Keratinocyte (primary cell): ENCODE measurements around the gene KRTAP5-7. TPM values are rescaled to one million over a fixed set of nuclear protein-coding genes. Genes with fewer than 3 reads are reported as not detected.

Experiments
- DNase-seq: peaks from one replicate; pipeline ENCODE4 v3.0.0-alpha.2; 2011; ENCODE audit warnings: low read depth, missing footprints, low spot score
- FAIRE-seq: peaks from 2 replicates; lab custom pipeline; 2011; peaks lifted over from hg19 to GRCh38; lab: Jason Lieb, UNC
- H2AFZ ChIP-seq: 2 replicates; pipeline ENCODE4 v1.6.0; 2012; ENCODE audit warnings: low read length, control low read depth, inconsistent platforms; ENCODE audit not compliant: control insufficient read depth
- H3K27ac ChIP-seq: 2 replicates; pipeline ENCODE4 v1.5.1; 2011; ENCODE audit warnings: low read length; ENCODE audit not compliant: control insufficient read depth, insufficient read depth
- H3K27me3 ChIP-seq: 3 replicates; pipeline ENCODE4 v1.6.0; 2011; ENCODE audit warnings: low read length; ENCODE audit not compliant: control insufficient read depth, insufficient read depth; ENCODE audit errors: extremely low read depth
- H3K36me3 ChIP-seq, 2 experiments: 2 replicates in 1 of 2; 3 replicates in 1 of 2; pipeline ENCODE4 v1.5.1; 2011; ENCODE audit warnings: low read length in 2 of 2, mild to moderate bottlenecking in 1 of 2; ENCODE audit not compliant: control insufficient read depth in 2 of 2, insufficient read depth in 2 of 2; ENCODE audit errors: extremely low read depth in 1 of 2
- H3K4me1 ChIP-seq: 3 replicates; pipeline ENCODE4 v1.5.1; 2011; ENCODE audit warnings: low read length; ENCODE audit not compliant: control insufficient read depth, insufficient read depth; ENCODE audit errors: extremely low read depth
- H3K4me2 ChIP-seq: 3 replicates; pipeline ENCODE4 v1.6.0; 2011; ENCODE audit warnings: low read depth, low read length; ENCODE audit not compliant: control insufficient read depth, insufficient read depth; ENCODE audit errors: extremely low read depth
- H3K4me3 ChIP-seq, 3 experiments: fragments of 200-600 bp in 1 of 3; sonication (generic) in 1 of 3; 2 replicates in 2 of 3; 3 replicates in 1 of 3; pipeline ENCODE4 v1.5.1; 2011 to 2016; ENCODE audit warnings: low read length in 3 of 3, mild to moderate bottlenecking in 3 of 3, control low read depth in 2 of 3, inconsistent platforms in 1 of 3, low read depth in 1 of 3, mixed read lengths in 1 of 3, mixed run types in 1 of 3, moderate library complexity in 1 of 3; ENCODE audit not compliant: control insufficient read depth in 2 of 3, insufficient read depth in 2 of 3; ENCODE audit errors: extremely low read depth in 1 of 3
- H3K79me2 ChIP-seq: 2 replicates; pipeline ENCODE4 v1.6.0; 2012; ENCODE audit warnings: low read length; ENCODE audit not compliant: control insufficient read depth, insufficient read depth
- H3K9ac ChIP-seq: 3 replicates; pipeline ENCODE4 v1.6.0; 2011; ENCODE audit warnings: low read length; ENCODE audit not compliant: control insufficient read depth, insufficient read depth; ENCODE audit errors: extremely low read depth
- H3K9me1 ChIP-seq: 3 replicates; pipeline ENCODE4 v1.6.0; 2011; ENCODE audit warnings: low read length; ENCODE audit not compliant: control insufficient read depth, insufficient read depth; ENCODE audit errors: extremely low read depth
- H3K9me3 ChIP-seq: 2 replicates; pipeline ENCODE4 v1.5.1; 2012; ENCODE audit warnings: low read depth, low read length; ENCODE audit not compliant: control insufficient read depth
- H4K20me1 ChIP-seq: 3 replicates; pipeline ENCODE4 v1.6.0; 2011; ENCODE audit warnings: low read length; ENCODE audit not compliant: control insufficient read depth, insufficient read depth; ENCODE audit errors: extremely low read depth
- CTCF ChIP-seq, 3 experiments: IDR thresholded peaks in 1 of 3; conservative IDR thresholded peaks in 1 of 3; optimal IDR thresholded peaks in 1 of 3; 2 replicates in 2 of 3; 3 replicates in 1 of 3; pipeline versions ENCODE3 to v1.5.1; 2011; ENCODE audit warnings: low read length in 3 of 3, mild to moderate bottlenecking in 3 of 3, moderate library complexity in 2 of 3, control low read depth in 1 of 3, inconsistent platforms in 1 of 3; ENCODE audit not compliant: insufficient read depth in 2 of 3; ENCODE audit errors: extremely low read depth in 1 of 3
- EZH2 ChIP-seq: IDR thresholded peaks from one replicate; pipeline ENCODE4 v1.6.1; 2012; ENCODE audit warnings: inconsistent platforms, mild to moderate bottlenecking, low read length, moderate library complexity
- dilution Hi-C: fragments of 300-500 bp; cut with MboI; formaldehyde crosslinking; loops from one replicate; pipeline ENCODE4 v1.7.0; 2020; ENCODE audit warnings: low sequenced_read_pairs; ENCODE audit not compliant: extremely low pct_ligation_motif_present
- polyA plus RNA-seq, 5 experiments: library from polyadenylated mRNA; depleted of rRNA in 3 of 5; stranded (reverse) in 3 of 5; stranded (forward) in 1 of 5; unstranded in 1 of 5; fragments of >200 nt; gene quantifications; 1 replicate in 1 of 5; 2 replicates in 3 of 5; 3 replicates in 1 of 5; pipeline versions ENCODE4 v1.2.1 to v1.2.3, GENCODE V29; 2011 to 2012; ENCODE audit warnings: missing spikeins in 2 of 5, low read depth in 1 of 5, low replicate concordance in 1 of 5

The KRTAP5-7 gene
- polyA plus RNA-seq, 1 donor (not counting 4 experiments of a cell fraction or from before 2014, with no cell fraction given), result not detected

- FAIRE-seq, result no peak
Observed at GRCh38 chr11:71499125-71499524, 27.9 kb upstream of the KRTAP5-7 start.

GRCh38 chr11:71499546-71499945 lies 27.5 kb upstream of the KRTAP5-7 start:
- TF ChIP-seq EZH2 (no peak), CTCF (optimal IDR thresholded peaks at IDR 0.05 in 1 of 3, IDR thresholded peaks at IDR 0.05 in 1 of 3, conservative IDR thresholded peaks at IDR 0.05 in 1 of 3; ENCODE audit: extremely low read depth in 1 of 3, insufficient read depth in 2 of 3, low read length in 3 of 3) (no peak)
- DNase-seq, result no peak
- H3K27ac ChIP-seq, result no peak overlapping the region
- no peak overlapping the region for H3K9ac ChIP-seq
- no peaks in the 10 kb centered on the region for H3K9me1 ChIP-seq
- H3K27me3 ChIP-seq, result no peaks in the 10 kb centered on the region
- peaks cover 27 to 36% of the 10 kb centered on the region in 2 experiments for H3K36me3 ChIP-seq
- H4K20me1 ChIP-seq, result no peaks in the 10 kb centered on the region
- no peaks in the 10 kb centered on the region for H3K9me3 ChIP-seq
- H3K4me2 ChIP-seq, result no peak overlapping the region
- no peak for FAIRE-seq
- no peaks in the 10 kb centered on the region for H3K4me1 ChIP-seq
- H3K79me2 ChIP-seq, result no peaks in the 10 kb centered on the region
- no peak overlapping the region for H3K4me3 ChIP-seq
- H2AFZ ChIP-seq, result no peak overlapping the region
- dilution Hi-C loops, result no loop called here

More at GRCh38 chr11:71499125-71499524, 27.9 kb upstream of the KRTAP5-7 start:
- Histone ChIP-seq H3K36me3 (peaks cover 27 to 36% of the 10 kb centered on the region in 2 experiments), H3K9ac (no peak overlapping the region), H3K27me3 (no peaks in the 10 kb centered on the region), H3K9me1 (no peaks in the 10 kb centered on the region), H3K27ac (no peak overlapping the region), H4K20me1 (no peaks in the 10 kb centered on the region), H3K9me3 (no peaks in the 10 kb centered on the region), H3K4me1 (no peaks in the 10 kb centered on the region), H3K4me3 (no peak overlapping the region), H2AFZ (no peak overlapping the region), H3K4me2 (no peak overlapping the region), H3K79me2 (no peaks in the 10 kb centered on the region)
- no peak for DNase-seq
- no peak for TF ChIP-seq CTCF (optimal IDR thresholded peaks at IDR 0.05 in 1 of 3, IDR thresholded peaks at IDR 0.05 in 1 of 3, conservative IDR thresholded peaks at IDR 0.05 in 1 of 3; ENCODE audit: extremely low read depth in 1 of 3, insufficient read depth in 2 of 3, low read length in 3 of 3)
- no peak for TF ChIP-seq EZH2
- dilution Hi-C loops, result no loop called here
